ENCODE data around the gene INSR.

DNA sequence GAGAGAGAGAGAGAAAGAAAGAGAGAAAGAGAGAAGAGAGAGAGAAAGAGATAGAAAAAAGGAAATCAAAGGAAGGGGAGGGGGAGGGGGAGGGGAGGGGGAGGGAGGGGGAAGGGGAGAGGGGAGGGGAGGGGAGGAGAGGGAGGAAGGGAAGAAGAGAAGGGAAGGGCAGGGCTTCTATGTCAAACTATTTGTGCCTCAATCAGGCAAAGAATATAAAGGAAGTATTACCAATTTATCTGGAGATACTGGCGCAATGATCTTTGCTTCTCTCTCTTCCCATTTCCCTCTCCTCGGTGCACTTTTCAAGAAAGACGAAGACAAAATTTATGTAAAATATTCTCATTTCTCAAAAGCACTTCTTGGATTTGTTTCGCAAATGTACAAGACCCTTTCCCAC is 9.3 kb upstream of the INSR start:
- TF ChIP-seq, protein P1, sequence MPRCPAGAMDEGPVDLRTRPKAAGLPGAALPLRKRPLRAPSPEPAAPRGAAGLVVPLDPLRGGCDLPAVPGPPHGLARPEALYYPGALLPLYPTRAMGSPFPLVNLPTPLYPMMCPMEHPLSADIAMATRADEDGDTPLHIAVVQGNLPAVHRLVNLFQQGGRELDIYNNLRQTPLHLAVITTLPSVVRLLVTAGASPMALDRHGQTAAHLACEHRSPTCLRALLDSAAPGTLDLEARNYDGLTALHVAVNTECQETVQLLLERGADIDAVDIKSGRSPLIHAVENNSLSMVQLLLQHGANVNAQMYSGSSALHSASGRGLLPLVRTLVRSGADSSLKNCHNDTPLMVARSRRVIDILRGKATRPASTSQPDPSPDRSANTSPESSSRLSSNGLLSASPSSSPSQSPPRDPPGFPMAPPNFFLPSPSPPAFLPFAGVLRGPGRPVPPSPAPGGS (IDR thresholded peaks at IDR 0.05; ENCODE audit: borderline replicate concordance, insufficient read depth, low read depth, low read length, poor library complexity, severe bottlenecking): no peak
- TF ChIP-seq NFXL1 (IDR thresholded peaks at IDR 0.05; ENCODE audit: borderline replicate concordance): no peak
- TF ChIP-seq, protein P2, sequence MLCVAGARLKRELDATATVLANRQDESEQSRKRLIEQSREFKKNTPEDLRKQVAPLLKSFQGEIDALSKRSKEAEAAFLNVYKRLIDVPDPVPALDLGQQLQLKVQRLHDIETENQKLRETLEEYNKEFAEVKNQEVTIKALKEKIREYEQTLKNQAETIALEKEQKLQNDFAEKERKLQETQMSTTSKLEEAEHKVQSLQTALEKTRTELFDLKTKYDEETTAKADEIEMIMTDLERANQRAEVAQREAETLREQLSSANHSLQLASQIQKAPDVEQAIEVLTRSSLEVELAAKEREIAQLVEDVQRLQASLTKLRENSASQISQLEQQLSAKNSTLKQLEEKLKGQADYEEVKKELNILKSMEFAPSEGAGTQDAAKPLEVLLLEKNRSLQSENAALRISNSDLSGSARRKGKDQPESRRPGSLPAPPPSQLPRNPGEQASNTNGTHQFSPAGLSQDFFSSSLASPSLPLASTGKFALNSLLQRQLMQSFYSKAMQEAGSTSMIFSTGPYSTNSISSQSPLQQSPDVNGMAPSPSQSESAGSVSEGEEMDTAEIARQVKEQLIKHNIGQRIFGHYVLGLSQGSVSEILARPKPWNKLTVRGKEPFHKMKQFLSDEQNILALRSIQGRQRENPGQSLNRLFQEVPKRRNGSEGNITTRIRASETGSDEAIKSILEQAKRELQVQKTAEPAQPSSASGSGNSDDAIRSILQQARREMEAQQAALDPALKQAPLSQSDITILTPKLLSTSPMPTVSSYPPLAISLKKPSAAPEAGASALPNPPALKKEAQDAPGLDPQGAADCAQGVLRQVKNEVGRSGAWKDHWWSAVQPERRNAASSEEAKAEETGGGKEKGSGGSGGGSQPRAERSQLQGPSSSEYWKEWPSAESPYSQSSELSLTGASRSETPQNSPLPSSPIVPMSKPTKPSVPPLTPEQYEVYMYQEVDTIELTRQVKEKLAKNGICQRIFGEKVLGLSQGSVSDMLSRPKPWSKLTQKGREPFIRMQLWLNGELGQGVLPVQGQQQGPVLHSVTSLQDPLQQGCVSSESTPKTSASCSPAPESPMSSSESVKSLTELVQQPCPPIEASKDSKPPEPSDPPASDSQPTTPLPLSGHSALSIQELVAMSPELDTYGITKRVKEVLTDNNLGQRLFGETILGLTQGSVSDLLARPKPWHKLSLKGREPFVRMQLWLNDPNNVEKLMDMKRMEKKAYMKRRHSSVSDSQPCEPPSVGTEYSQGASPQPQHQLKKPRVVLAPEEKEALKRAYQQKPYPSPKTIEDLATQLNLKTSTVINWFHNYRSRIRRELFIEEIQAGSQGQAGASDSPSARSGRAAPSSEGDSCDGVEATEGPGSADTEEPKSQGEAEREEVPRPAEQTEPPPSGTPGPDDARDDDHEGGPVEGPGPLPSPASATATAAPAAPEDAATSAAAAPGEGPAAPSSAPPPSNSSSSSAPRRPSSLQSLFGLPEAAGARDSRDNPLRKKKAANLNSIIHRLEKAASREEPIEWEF (IDR thresholded peaks at IDR 0.05; ENCODE audit: insufficient replicate concordance, low read depth, low read length): no peak
- no peak for TF ChIP-seq SRF (IDR thresholded peaks at IDR 0.05; ENCODE audit: low read depth in 2 of 2, low read length in 2 of 2)
- no peak for TF ChIP-seq MXI1 (IDR thresholded peaks at IDR 0.05; ENCODE audit: low read depth, low read length)
- no peak for TF ChIP-seq DPF2 (IDR thresholded peaks at IDR 0.05)
- TF ChIP-seq ATF7 (IDR thresholded peaks at IDR 0.05; ENCODE audit: low read depth): no peak

Data from GM12878 (cell line).